H1 (cell line): ENCODE results near the gene ZNF831. TPM values are rescaled to one million over a fixed set of nuclear protein-coding genes. Genes with fewer than 3 reads are reported as not detected.

Experiments used
- CTCF ChIA-PET: fragments of 300-600 bp; sonication (Branson Sonifier 250); formaldehyde crosslinking; loops from one replicate; lab custom pipeline; 2021; ENCODE audit not compliant: partially characterized antibody; lab: Charles Lee
- POLR2A ChIA-PET: fragments of 300-600 bp; sonication (Branson Sonifier 250); formaldehyde crosslinking; loops from one replicate; lab custom pipeline; 2021; ENCODE audit warnings: inconsistent platforms; ENCODE audit not compliant: partially characterized antibody; lab: Charles Lee
- DNase-seq, 2 experiments: peaks; one replicate each; pipeline versions ENCODE4 v3.0.0 to v3.0.0-alpha.2; 2010 to 2022; ENCODE audit warnings: low spot score in 2 of 2, low read depth in 1 of 2, mixed read lengths in 1 of 2
- FAIRE-seq: peaks from 2 replicates; lab custom pipeline; 2011; peaks lifted over from hg19 to GRCh38; lab: Jason Lieb, UNC
- H2AFZ ChIP-seq: 2 replicates; pipeline ENCODE4 v1.8.1; 2012; ENCODE audit warnings: low read length, inconsistent platforms
- H2AK5ac ChIP-seq: 2 replicates; pipeline ENCODE4 v1.6.1; 2013; ENCODE audit warnings: low read depth, low read length
- H2BK120ac ChIP-seq: replicated peaks from 2 replicates; pipeline ENCODE3; 2013; ENCODE audit warnings: low read depth, low read length, inconsistent platforms
- H2BK12ac ChIP-seq: 2 replicates; pipeline ENCODE4 v1.6.1; 2013; ENCODE audit warnings: low read depth, low read length
- H2BK15ac ChIP-seq: 2 replicates; pipeline ENCODE4 v1.6.1; 2013; ENCODE audit warnings: low read length
- H2BK20ac ChIP-seq: 2 replicates; pipeline ENCODE4 v1.6.1; 2013; ENCODE audit warnings: low read length
- H2BK5ac ChIP-seq: 2 replicates; pipeline ENCODE4 v1.6.1; 2013; ENCODE audit warnings: low read depth, low read length
- H3K14ac ChIP-seq: 2 replicates; pipeline ENCODE4 v1.6.1; 2013; ENCODE audit warnings: inconsistent platforms; ENCODE audit not compliant: insufficient read length
- H3K18ac ChIP-seq: 2 replicates; pipeline ENCODE4 v1.6.1; 2013; ENCODE audit warnings: low read length; ENCODE audit errors: extremely low read depth
- H3K23ac ChIP-seq: 2 replicates; pipeline ENCODE4 v1.6.1; 2013; ENCODE audit warnings: inconsistent platforms; ENCODE audit not compliant: insufficient read length
- H3K23me2 ChIP-seq: 2 replicates; pipeline ENCODE4 v1.6.1; 2013; ENCODE audit warnings: low read depth, low read length
- H3K27ac ChIP-seq: 2 replicates; pipeline ENCODE4 v1.6.1; 2011; ENCODE audit warnings: low read depth, low read length, inconsistent platforms
- H3K27me3 ChIP-seq, 4 experiments: replicated peaks in 1 of 4; 1 replicate in 1 of 4; 2 replicates in 3 of 4; pipeline versions ENCODE4 v1.6.1 to v1.8.1; 2011 to 2013; ENCODE audit warnings: low read length in 3 of 4, mild to moderate bottlenecking in 3 of 4, inconsistent platforms in 2 of 4, mixed read lengths in 2 of 4, moderate library complexity in 1 of 4; ENCODE audit not compliant: control insufficient read depth in 3 of 4, insufficient read depth in 3 of 4; ENCODE audit errors: extremely low read depth in 1 of 4
- H3K36me3 ChIP-seq, 4 experiments: 2 replicates each; pipeline versions ENCODE4 v1.6.1 to v1.8.1; 2011 to 2013; ENCODE audit warnings: mild to moderate bottlenecking in 4 of 4, low read length in 3 of 4, moderate library complexity in 2 of 4, control low read depth in 1 of 4, inconsistent platforms in 1 of 4; ENCODE audit not compliant: insufficient read depth in 4 of 4, control insufficient read depth in 2 of 4
- H3K4ac ChIP-seq: replicated peaks from 2 replicates; pipeline ENCODE3; 2013; ENCODE audit warnings: low read length, low read depth, mixed read lengths, inconsistent platforms; ENCODE audit not compliant: insufficient read length
- H3K4me1 ChIP-seq, 4 experiments: replicated peaks in 1 of 4; 1 replicate in 1 of 4; 2 replicates in 3 of 4; pipeline versions ENCODE4 v1.6.1 to v1.8.1; 2011 to 2013; ENCODE audit warnings: low read length in 3 of 4, inconsistent platforms in 2 of 4, mixed read lengths in 1 of 4; ENCODE audit not compliant: insufficient read depth in 4 of 4, control insufficient read depth in 3 of 4
- H3K4me2 ChIP-seq, 2 experiments: 2 replicates each; pipeline versions ENCODE4 v1.6.1 to v1.8.1; 2011 to 2013; ENCODE audit warnings: low read depth in 2 of 2, low read length in 2 of 2, control low read depth in 1 of 2, inconsistent platforms in 1 of 2, mild to moderate bottlenecking in 1 of 2; ENCODE audit not compliant: insufficient read depth in 1 of 2
- H3K4me3 ChIP-seq, 4 experiments: fragments of 200-600, 300-600 bp in 1 of 4; sonication (generic), shearing (Covaris generic), sonication (Bioruptor Twin) in 1 of 4; 2 replicates each; pipeline versions ENCODE4 v1.5.1 to v1.8.1; 2011 to 2016; ENCODE audit warnings: low read length in 4 of 4, low read depth in 3 of 4, control low read depth in 2 of 4, inconsistent platforms in 2 of 4, mild to moderate bottlenecking in 2 of 4, mixed read lengths in 1 of 4, moderate library complexity in 1 of 4; ENCODE audit not compliant: insufficient read depth in 2 of 4; ENCODE audit errors: extremely low read depth in 1 of 4
- H3K56ac ChIP-seq: replicated peaks from 2 replicates; pipeline ENCODE3; 2013; ENCODE audit warnings: low read depth, mild to moderate bottlenecking, mixed read lengths, low read length, inconsistent platforms; ENCODE audit not compliant: insufficient read length
- H3K79me1 ChIP-seq: 2 replicates; pipeline ENCODE4 v1.6.1; 2013; ENCODE audit warnings: low read depth, low read length, control low read depth
- H3K79me2 ChIP-seq, 2 experiments: 2 replicates each; pipeline versions ENCODE4 v1.6.1 to v1.8.1; 2012 to 2013; ENCODE audit warnings: low read length in 2 of 2, mild to moderate bottlenecking in 2 of 2, inconsistent platforms in 1 of 2; ENCODE audit not compliant: insufficient read depth in 2 of 2, control insufficient read depth in 1 of 2
- H3K9ac ChIP-seq, 4 experiments: replicated peaks in 1 of 4; 1 replicate in 1 of 4; 2 replicates in 3 of 4; pipeline versions ENCODE4 v1.6.1 to v1.8.1; 2011 to 2013; ENCODE audit warnings: low read depth in 3 of 4, low read length in 3 of 4, control low read depth in 2 of 4, mild to moderate bottlenecking in 2 of 4, moderate library complexity in 2 of 4, inconsistent platforms in 1 of 4; ENCODE audit errors: extremely low read depth in 1 of 4
- H3K9me3 ChIP-seq, 2 experiments: 2 replicates each; pipeline versions ENCODE4 v1.6.1 to v1.8.1; 2012 to 2013; ENCODE audit warnings: mild to moderate bottlenecking in 2 of 2, moderate library complexity in 2 of 2, control low read depth in 1 of 2, inconsistent platforms in 1 of 2, low read depth in 1 of 2, low read length in 1 of 2, mixed read lengths in 1 of 2; ENCODE audit not compliant: insufficient read depth in 2 of 2
- H4K20me1 ChIP-seq, 2 experiments: replicated peaks in 1 of 2; 2 replicates each; pipeline versions ENCODE3 to v1.8.1; 2011 to 2013; ENCODE audit warnings: inconsistent platforms in 2 of 2, low read length in 2 of 2, mild to moderate bottlenecking in 1 of 2; ENCODE audit not compliant: insufficient read depth in 2 of 2, control insufficient read depth in 1 of 2
- H4K5ac ChIP-seq: 2 replicates; pipeline ENCODE4 v1.6.1; 2013; ENCODE audit warnings: low read length, low read depth, mixed read lengths, inconsistent platforms; ENCODE audit not compliant: insufficient read length
- H4K8ac ChIP-seq: 2 replicates; pipeline ENCODE4 v1.8.0; 2013; ENCODE audit warnings: mild to moderate bottlenecking, moderate library complexity, low read length, inconsistent platforms; ENCODE audit not compliant: insufficient read depth; ENCODE audit errors: extremely low read depth
- H4K91ac ChIP-seq: replicated peaks from 2 replicates; pipeline ENCODE3; 2013; ENCODE audit warnings: low read length, mixed read lengths, inconsistent platforms; ENCODE audit not compliant: insufficient read length
- RXRA ChIP-seq: IDR thresholded peaks from 2 replicates; pipeline ENCODE4 v1.6.1; 2011; ENCODE audit warnings: low read depth, mild to moderate bottlenecking, low read length, moderate library complexity; ENCODE audit not compliant: insufficient read depth
- WGBS, 2 experiments: shearing (Covaris generic) in 1 of 2; methylation state at CpG; one replicate each; pipeline versions ENCODE4 v1.1.6 to v1.1.7; 2013 to 2015; ENCODE audit warnings: low lambda C conversion rate in 2 of 2, mixed read lengths in 2 of 2, inconsistent platforms in 1 of 2, low coverage in 1 of 2, missing lambda C conversion rate in 1 of 2; ENCODE audit not compliant: insufficient replicate concordance in 2 of 2, insufficient coverage in 1 of 2, insufficient read length in 1 of 2; ENCODE audit errors: extremely low coverage in 1 of 2, missing lambda C conversion rate in 1 of 2; 5-methylcytosine and 5-hydroxymethylcytosine counted together
- polyA plus RNA-seq, 7 experiments: library from polyadenylated mRNA; depleted of rRNA in 3 of 7; stranded (reverse) in 5 of 7; unstranded in 2 of 7; fragments of >200 nt in 5 of 7; fragments of 200-250 nt in 2 of 7; gene quantifications; 1 replicate in 5 of 7; 2 replicates in 1 of 7; 4 replicates in 1 of 7; pipeline versions ENCODE4 v1.2.1 to v1.2.3, GENCODE V29; 2011 to 2013; ENCODE audit warnings: missing spikeins in 2 of 7, mixed read lengths in 2 of 7
- total RNA-seq: library from RNA; stranded (reverse); fragmentation: NEBNext Ultra II Directional; extraction: Animal tissue kit (Norgen Biotek cat#: 25700); gene quantifications from 2 replicates; pipeline ENCODE4 v1.2.1, GENCODE V29; 2021

ZNF831 gene
- total and polyA plus RNA-seq, 2 of the 8 experiments (the other 6 are each of a cell fraction or from before 2014, with no cell fraction given) = not detected

GRCh38 chr20:59141818-59142581 is 21.6 kb upstream of the ZNF831 start:
- Histone ChIP-seq H4K20me1 (no peaks in the 10 kb centered on the region), H3K79me2 (no peaks in the 10 kb centered on the region), H2BK120ac (no peak overlapping the region), H4K8ac (no peak overlapping the region), H4K5ac (no peak overlapping the region), H2BK5ac (no peak overlapping the region), H2BK15ac (no peak overlapping the region), H2BK12ac (no peak overlapping the region), H2AK5ac (no peak overlapping the region), H3K9me3 (peaks cover 7 to 8% of the 10 kb centered on the region in 2 experiments; a peak in 3 of 4 replicates), H2BK20ac (no peak overlapping the region), H3K79me1 (no peaks in the 10 kb centered on the region), H3K18ac (no peak overlapping the region), H3K56ac (no peak overlapping the region), H3K27ac (no peak overlapping the region), H4K91ac (no peak overlapping the region), H3K14ac (no peak overlapping the region), H3K27me3 (no peaks in the 10 kb centered on the region; a peak in 1 of 7 replicates), H3K4ac (no peak overlapping the region), H3K4me1 (no peaks in the 10 kb centered on the region), H3K9ac (no peak overlapping the region), H3K36me3 (no peaks in the 10 kb centered on the region), H3K23ac (no peak overlapping the region), H3K4me3 (no peak overlapping the region), H3K4me2 (no peak overlapping the region), H3K23me2 (no peaks in the 10 kb centered on the region), H2AFZ (no peak overlapping the region)
- ChIA-PET POLR2A (no interaction called here), CTCF (interaction anchor here (0.8 to 1.6 kb wide), 5 partner anchors 11 to 56 kb away, joined by 3 to 6 read pairs (median 3); no protein-coding TSS in a partner anchor)
- FAIRE-seq = no peak
- DNase-seq = peak in 1 of 2 experiments; percentile 70
- 90% methylated on average over 13 of the region's 13 CpGs; no CpG with 5 or more reads in 1 of the 2 experiments for WGBS, 2 experiments
- TF ChIP-seq RXRA = no peak
